ENCODE results near the gene RANGRF. TPM values are rescaled to one million over a fixed set of nuclear protein-coding genes. Genes with fewer than 3 reads are reported as not detected.

The RANGRF gene
- total RNA-seq, 2 donors from 2014 or later, result 13.8 to 26.7 TPM

- no peak for DNase-seq (ENCODE audit: low spot score)
- peak overlapping the region; percentile 37 for H3K4me3 ChIP-seq
- H3K36me3 ChIP-seq, result no peaks in the 10 kb centered on the region
- no peak for TF ChIP-seq CTCF (IDR thresholded peaks at IDR 0.05)
- H3K9me3 ChIP-seq, result no peaks in the 10 kb centered on the region
- ATAC-seq (ENCODE audit: insufficient number of reproducible peaks, low FRiP score, low read depth), result no peak
- no peaks in the 10 kb centered on the region for H3K4me1 ChIP-seq (ENCODE audit: control insufficient read depth in 1 of 2, low read depth in 2 of 2)
- H3K27me3 ChIP-seq (replicated peaks; ENCODE audit: insufficient read depth), result no peaks in the 10 kb centered on the region
- no peak overlapping the region for H3K27ac ChIP-seq
Observed at GRCh38 chr17:8338753-8339140, 50.3 kb downstream of the RANGRF start.

- H3K36me3 ChIP-seq, result no peaks in the 10 kb centered on the region
- H3K4me1 ChIP-seq (ENCODE audit: control insufficient read depth in 1 of 2, low read depth in 2 of 2), result no peaks in the 10 kb centered on the region
- no peaks in the 10 kb centered on the region for H3K9me3 ChIP-seq
- ATAC-seq (ENCODE audit: insufficient number of reproducible peaks, low FRiP score, low read depth) (no peak), DNase-seq (ENCODE audit: low spot score) (no peak)
- no peak within 1 kb of the TSS for H3K27ac ChIP-seq
- peak within 1 kb of the TSS; percentile 37 for H3K4me3 ChIP-seq
- H3K27me3 ChIP-seq (replicated peaks; ENCODE audit: insufficient read depth), result no peaks in the 10 kb centered on the region
- no peak for TF ChIP-seq CTCF (IDR thresholded peaks at IDR 0.05)
Observed at GRCh38 chr17:8339540-8339939, 51.1 kb downstream of the RANGRF start, which contains the start of gene ODF4. TSS of gene ODF4 (plus strand) at chr17:8339840. CDS start at chr17:8340052, 212 bp downstream.

Other genes with a start within 250 kb of the RANGRF start
- 1 to 10 TPM in 1 of 2 donors, under 1 TPM in 1; 0.85 to 8.3 TPM for gene ALOX15B, start 249.6 kb upstream of the RANGRF start, total RNA-seq
- not detected for gene ALOX12B, start 201.0 kb upstream of the RANGRF start, total RNA-seq
- not detected for gene ALOXE3, start 170.2 kb upstream of the RANGRF start, total RNA-seq
- not detected for gene HES7, start 164.6 kb upstream of the RANGRF start, total RNA-seq
- 100 to 1,000 TPM; 175 to 292 TPM for gene PER1, start 136.3 kb upstream of the RANGRF start, total RNA-seq
- 10 to 100 TPM; 36.0 to 50.3 TPM for gene VAMP2, start 125.7 kb upstream of the RANGRF start, total RNA-seq
- gene TMEM107, start 112.3 kb upstream of the RANGRF start, total RNA-seq, result 10 to 100 TPM in 1 of 2 donors, 1 to 10 TPM in 1; 8.4 to 32.1 TPM
- gene BORCS6, start 98.5 kb upstream of the RANGRF start, total RNA-seq, result 10 to 100 TPM; 11.9 to 13.8 TPM
- 1 to 10 TPM in 1 of 2 donors, not detected in 1; 1.6 TPM for gene AURKB, start 78.1 kb upstream of the RANGRF start, total RNA-seq
- gene CTC1, start 40.6 kb upstream of the RANGRF start, total RNA-seq, result 10 to 100 TPM; 25.3 to 38.6 TPM
- 10 to 100 TPM; 13.2 to 15.2 TPM for gene PFAS, start 39.4 kb upstream of the RANGRF start, total RNA-seq
- gene SLC25A35, start 6.7 kb downstream of the RANGRF start, total RNA-seq, result 1 to 10 TPM; 1.8 to 6.1 TPM
- gene ARHGEF15, start 21.6 kb downstream of the RANGRF start, total RNA-seq, result 10 to 100 TPM in 1 of 2 donors, 1 to 10 TPM in 1; 7.4 to 32.1 TPM
- gene ODF4, start 51.2 kb downstream of the RANGRF start, total RNA-seq, result not detected
- 1,000 to 10,000 TPM; 1,235 to 1,884 TPM for gene RPL26, start 94.5 kb downstream of the RANGRF start, total RNA-seq
- under 1 TPM in 1 of 2 donors, not detected in 1; 0.56 TPM for gene RNF222, start 109.2 kb downstream of the RANGRF start, total RNA-seq
- gene NDEL1, start 147.2 kb downstream of the RANGRF start, total RNA-seq, result 100 to 1,000 TPM; 110 to 113 TPM